ENCODE measurements around the gene NPHP4. TPM values are rescaled to one million over a fixed set of nuclear protein-coding genes. Genes with fewer than 3 reads are reported as not detected.

Gene NPHP4
- polyA plus RNA-seq, 1 donor (not counting 4 experiments of a cell fraction or from before 2014, with no cell fraction given) = 3.7 TPM

- Histone ChIP-seq H3K9me3 (ENCODE audit: control insufficient read depth, low read depth, low read length) (no peaks in the 10 kb centered on the region), H3K9me1 (ENCODE audit: control insufficient read depth, extremely low read depth, insufficient read depth, low read length) (no peaks in the 10 kb centered on the region), H3K4me1 (ENCODE audit: control insufficient read depth, extremely low read depth, insufficient read depth, low read length) (no peaks in the 10 kb centered on the region), H2AFZ (ENCODE audit: control insufficient read depth, low read length) (no peak overlapping the region), H3K4me3 (ENCODE audit: control insufficient read depth in 2 of 3, extremely low read depth in 1 of 3, insufficient read depth in 2 of 3, low read depth in 1 of 3, low read length in 3 of 3) (no peak overlapping the region), H3K27ac (ENCODE audit: control insufficient read depth, insufficient read depth, low read length) (no peak overlapping the region), H3K9ac (ENCODE audit: control insufficient read depth, extremely low read depth, insufficient read depth, low read length) (no peak overlapping the region), H3K79me2 (ENCODE audit: control insufficient read depth, insufficient read depth, low read length) (no peaks in the 10 kb centered on the region), H3K27me3 (ENCODE audit: control insufficient read depth, extremely low read depth, insufficient read depth, low read length) (no peaks in the 10 kb centered on the region), H4K20me1 (ENCODE audit: control insufficient read depth, extremely low read depth, insufficient read depth, low read length) (peaks cover 4% of the 10 kb centered on the region), H3K36me3 (ENCODE audit: control insufficient read depth in 2 of 2, extremely low read depth in 1 of 2, insufficient read depth in 2 of 2, low read length in 2 of 2) (no peaks in the 10 kb centered on the region), H3K4me2 (ENCODE audit: control insufficient read depth, extremely low read depth, insufficient read depth, low read depth, low read length) (no peak overlapping the region)
- dilution Hi-C loops (cut with MboI; ENCODE audit: extremely low pct_ligation_motif_present, low sequenced_read_pairs) = no loop called here
- DNase-seq (ENCODE audit: low read depth, low spot score) = no peak
- FAIRE-seq = no peak
- TF ChIP-seq EZH2 (IDR thresholded peaks at IDR 0.05; ENCODE audit: low read length) (no peak), CTCF (optimal IDR thresholded peaks at IDR 0.05 in 1 of 3, IDR thresholded peaks at IDR 0.05 in 1 of 3, conservative IDR thresholded peaks at IDR 0.05 in 1 of 3; ENCODE audit: extremely low read depth in 1 of 3, insufficient read depth in 2 of 3, low read length in 3 of 3) (no peak)
Observed at GRCh38 chr1:5999711-6000443, 7.7 kb upstream of the NPHP4 start.

GRCh38 chr1:5998906-5999301 lies 6.7 kb upstream of the NPHP4 start:
- Histone ChIP-seq H3K4me1 (ENCODE audit: control insufficient read depth, extremely low read depth, insufficient read depth, low read length) (peaks cover 1% of the 10 kb centered on the region), H4K20me1 (ENCODE audit: control insufficient read depth, extremely low read depth, insufficient read depth, low read length) (peaks cover 4% of the 10 kb centered on the region), H3K27ac (ENCODE audit: control insufficient read depth, insufficient read depth, low read length) (no peak overlapping the region), H3K4me3 (ENCODE audit: control insufficient read depth in 2 of 3, extremely low read depth in 1 of 3, insufficient read depth in 2 of 3, low read depth in 1 of 3, low read length in 3 of 3) (no peak overlapping the region), H3K9me1 (ENCODE audit: control insufficient read depth, extremely low read depth, insufficient read depth, low read length) (no peaks in the 10 kb centered on the region), H3K27me3 (ENCODE audit: control insufficient read depth, extremely low read depth, insufficient read depth, low read length) (no peaks in the 10 kb centered on the region), H3K9ac (ENCODE audit: control insufficient read depth, extremely low read depth, insufficient read depth, low read length) (no peak overlapping the region), H2AFZ (ENCODE audit: control insufficient read depth, low read length) (no peak overlapping the region), H3K4me2 (ENCODE audit: control insufficient read depth, extremely low read depth, insufficient read depth, low read depth, low read length) (no peak overlapping the region), H3K79me2 (ENCODE audit: control insufficient read depth, insufficient read depth, low read length) (peaks cover 2% of the 10 kb centered on the region), H3K9me3 (ENCODE audit: control insufficient read depth, low read depth, low read length) (no peaks in the 10 kb centered on the region), H3K36me3 (ENCODE audit: control insufficient read depth in 2 of 2, extremely low read depth in 1 of 2, insufficient read depth in 2 of 2, low read length in 2 of 2) (no peaks in the 10 kb centered on the region)
- DNase-seq (ENCODE audit: low read depth, low spot score) (no peak), FAIRE-seq (no peak)
- no peak for TF ChIP-seq CTCF (optimal IDR thresholded peaks at IDR 0.05 in 1 of 3, IDR thresholded peaks at IDR 0.05 in 1 of 3, conservative IDR thresholded peaks at IDR 0.05 in 1 of 3; ENCODE audit: extremely low read depth in 1 of 3, insufficient read depth in 2 of 3, low read length in 3 of 3)
- TF ChIP-seq EZH2 (IDR thresholded peaks at IDR 0.05; ENCODE audit: low read length) = no peak
- dilution Hi-C loops (cut with MboI; ENCODE audit: extremely low pct_ligation_motif_present, low sequenced_read_pairs) = no loop called here
